ENCODE results near the gene GJA1.

GRCh38 chr6:121439926-121440325 is 4.5 kb downstream of the GJA1 start:
- TF ChIP-seq CTCF (IDR thresholded peaks at IDR 0.05) (no peak), POLR2AphosphoS5 (IDR thresholded peaks at IDR 0.05; ENCODE audit: low read depth, low read length) (no peak), RAD21 (IDR thresholded peaks at IDR 0.05; ENCODE audit: low read length) (no peak), MAX (IDR thresholded peaks at IDR 0.05; ENCODE audit: low read depth) (no peak), USF2 (IDR thresholded peaks at IDR 0.05; ENCODE audit: borderline replicate concordance, low read depth, low read length) (no peak), TEAD4 (IDR thresholded peaks at IDR 0.05; ENCODE audit: borderline replicate concordance, insufficient read depth) (no peak), YY1 (IDR thresholded peaks at IDR 0.05; ENCODE audit: low read depth) (no peak), IRF3 (IDR thresholded peaks at IDR 0.05; ENCODE audit: low read depth, low read length) (no peak), CHD2 (IDR thresholded peaks at IDR 0.05; ENCODE audit: low read length, partially characterized antibody) (no peak)

Data from SK-N-SH (cell line).